PFSK-1 (cell line): ENCODE data around the gene GBA3.

Source experiments
- FOXP2 ChIP-seq: optimal IDR thresholded peaks from 2 replicates; pipeline ENCODE3; 2011; ENCODE audit warnings: borderline replicate concordance, control low read depth, inconsistent platforms; ENCODE audit not compliant: insufficient read depth; ENCODE audit errors: extremely low read length, extremely low read depth
- POLR2AphosphoS5 ChIP-seq: IDR thresholded peaks from 2 replicates; pipeline ENCODE4 v1.6.1; 2012; ENCODE audit warnings: low read depth, mild to moderate bottlenecking, control low read depth, low read length, moderate library complexity
- REST ChIP-seq, 2 experiments: IDR thresholded peaks; 2 replicates each; pipeline versions ENCODE4 v1.6.1 to v1.8.0; 2011 to 2012; ENCODE audit warnings: low read depth in 2 of 2, low read length in 2 of 2, control low read depth in 1 of 2, inconsistent platforms in 1 of 2, mild to moderate bottlenecking in 1 of 2, moderate library complexity in 1 of 2; ENCODE audit not compliant: insufficient read depth in 1 of 2
- SIN3A ChIP-seq: IDR thresholded peaks from 2 replicates; pipeline ENCODE4 v1.6.1; 2012; ENCODE audit warnings: mild to moderate bottlenecking, low read length, moderate library complexity, borderline replicate concordance; ENCODE audit not compliant: insufficient read depth
- TAF1 ChIP-seq: IDR thresholded peaks from 2 replicates; pipeline ENCODE4 v1.6.1; 2012; ENCODE audit warnings: low read length, control low read depth, borderline replicate concordance; ENCODE audit not compliant: insufficient read depth

Gene GBA3

GRCh38 chr4:22814906-22815305, 122.2 kb downstream of the GBA3 start:
- TF ChIP-seq REST (IDR thresholded peaks at IDR 0.05; ENCODE audit: insufficient read depth in 1 of 2, low read depth in 2 of 2, low read length in 2 of 2) (no peak), TAF1 (no peak), POLR2AphosphoS5 (no peak), SIN3A (no peak)

GRCh38 chr4:22824091-22824490, 131.4 kb downstream of the GBA3 start:
- TF ChIP-seq POLR2AphosphoS5 (no peak), TAF1 (no peak), REST (IDR thresholded peaks at IDR 0.05; ENCODE audit: insufficient read depth in 1 of 2, low read depth in 2 of 2, low read length in 2 of 2) (no peak), FOXP2 (no peak), SIN3A (no peak)

GRCh38 chr4:22842360-22843018, 149.8 kb downstream of the GBA3 start:
- TF ChIP-seq POLR2AphosphoS5: no peak
- no peak for TF ChIP-seq TAF1
- TF ChIP-seq REST (IDR thresholded peaks at IDR 0.05; ENCODE audit: insufficient read depth in 1 of 2, low read depth in 2 of 2, low read length in 2 of 2): no peak
- TF ChIP-seq SIN3A: no peak
- no peak for TF ChIP-seq FOXP2

- no peak for TF ChIP-seq FOXP2
- TF ChIP-seq TAF1: no peak
- no peak for TF ChIP-seq SIN3A
- no peak for TF ChIP-seq REST (IDR thresholded peaks at IDR 0.05; ENCODE audit: insufficient read depth in 1 of 2, low read depth in 2 of 2, low read length in 2 of 2)
- TF ChIP-seq POLR2AphosphoS5: no peak
Measured at GRCh38 chr4:22848332-22848731, 155.6 kb downstream of the GBA3 start.

- no peak for TF ChIP-seq REST (IDR thresholded peaks at IDR 0.05; ENCODE audit: insufficient read depth in 1 of 2, low read depth in 2 of 2, low read length in 2 of 2)
- no peak for TF ChIP-seq SIN3A
- no peak for TF ChIP-seq POLR2AphosphoS5
- TF ChIP-seq TAF1: no peak
- TF ChIP-seq FOXP2: no peak
Measured at GRCh38 chr4:22850055-22850454, 157.3 kb downstream of the GBA3 start.
